GM23338 (cell line): Measurements from ENCODE around the gene LRRC2. TPM values are rescaled to one million over a fixed set of nuclear protein-coding genes. Genes with fewer than 3 reads are reported as not detected.
A peak's percentile ranks its signal among the peaks of the same experiment; 100 is the strongest.

Source experiments
- ATAC-seq: fragments of 200-7000 bp; cut with Tn5 transposase; 3 replicates; pipeline ENCODE4 v1.9.1; 2020
- DNase-seq: peaks from one replicate; pipeline ENCODE4 v3.0.0-alpha.2; 2015; ENCODE audit warnings: low spot score
- H2AFZ ChIP-seq: fragments of 200-600 bp; sonication (generic); 2 replicates; pipeline ENCODE4 v1.8.0; 2016; ENCODE audit warnings: antibody characterized with exemption, mild to moderate bottlenecking, moderate library complexity
- H3F3A ChIP-seq: fragments of 200-600 bp; sonication (generic); replicated peaks from 2 replicates; pipeline ENCODE4 v1.8.0; 2017; ENCODE audit warnings: antibody characterized with exemption, mixed run types, low read depth
- H3K27ac ChIP-seq: fragments of 200-600 bp; sonication (generic); 2 replicates; pipeline ENCODE4 v1.6.1; 2016; ENCODE audit warnings: low read depth
- H3K27me3 ChIP-seq: fragments of 200-600 bp; sonication (generic); 2 replicates; pipeline ENCODE4 v1.8.0; 2016; ENCODE audit warnings: mild to moderate bottlenecking, mixed run types, moderate library complexity; ENCODE audit not compliant: insufficient read depth
- H3K36me3 ChIP-seq: fragments of 200-600 bp; sonication (generic); 2 replicates; pipeline ENCODE4 v1.8.0; 2016; ENCODE audit warnings: mild to moderate bottlenecking; ENCODE audit not compliant: insufficient read depth
- H3K4me1 ChIP-seq: fragments of 200-600 bp; sonication (generic); 2 replicates; pipeline ENCODE4 v1.8.0; 2016; ENCODE audit warnings: mild to moderate bottlenecking, moderate library complexity; ENCODE audit not compliant: insufficient read depth
- H3K4me2 ChIP-seq: fragments of 200-600 bp; sonication (generic); 2 replicates; pipeline ENCODE4 v1.7.1; 2017; ENCODE audit warnings: mixed run types
- H3K4me3 ChIP-seq: fragments of 200-600 bp; sonication (generic); 2 replicates; pipeline ENCODE4 v1.6.1; 2016; ENCODE audit warnings: mixed run types
- H3K79me2 ChIP-seq: fragments of 200-600 bp; sonication (generic); replicated peaks from 2 replicates; pipeline ENCODE4 v1.8.0; 2017; ENCODE audit warnings: mild to moderate bottlenecking; ENCODE audit not compliant: insufficient read depth
- H3K9me2 ChIP-seq: fragments of 200-600 bp; sonication (generic); 2 replicates; pipeline ENCODE4 v1.8.0; 2017; ENCODE audit not compliant: insufficient read depth
- H4K20me1 ChIP-seq: fragments of 200-600 bp; sonication (generic); replicated peaks from 2 replicates; pipeline ENCODE4 v1.8.0; 2017; ENCODE audit warnings: mild to moderate bottlenecking; ENCODE audit not compliant: insufficient read depth
- H3K27ac Mint-ChIP-seq: 2 replicates; pipeline ENCODE4 v1.8.0; 2020; ENCODE audit warnings: inconsistent platforms, mild to moderate bottlenecking, moderate library complexity, mixed read lengths
- H3K27me3 Mint-ChIP-seq: 3 replicates; pipeline ENCODE4 v1.8.0; 2022; ENCODE audit warnings: low read depth, mild to moderate bottlenecking, moderate library complexity, mixed read lengths, inconsistent platforms; ENCODE audit not compliant: insufficient read depth, poor library complexity
- H3K36me3 Mint-ChIP-seq: 3 replicates; pipeline ENCODE4 v1.8.0; 2021; ENCODE audit warnings: low read depth, mild to moderate bottlenecking, inconsistent platforms, moderate library complexity, mixed read lengths
- H3K4me1 Mint-ChIP-seq: 3 replicates; pipeline ENCODE4 v1.8.0; 2020; ENCODE audit warnings: mild to moderate bottlenecking, inconsistent platforms, mixed read lengths
- H3K4me3 Mint-ChIP-seq: 3 replicates; pipeline ENCODE4 v1.8.0; 2021; ENCODE audit warnings: moderate library complexity, mild to moderate bottlenecking, inconsistent platforms, mixed read lengths
- H3K9me3 Mint-ChIP-seq: 3 replicates; pipeline ENCODE4 v1.8.0; 2020; ENCODE audit warnings: moderate library complexity, mild to moderate bottlenecking, inconsistent platforms, mixed read lengths
- CREB1 ChIP-seq: fragments of 250-450 bp; sonication (Bioruptor Pico); IDR thresholded peaks from 2 replicates; pipeline ENCODE4 v1.5.0; 2020; ENCODE audit warnings: low read depth, mild to moderate bottlenecking, moderate library complexity
- EZH2phosphoT487 ChIP-seq: fragments of 200-600 bp; sonication (generic); IDR thresholded peaks from one replicate; pipeline ENCODE4 v1.8.1; 2018; ENCODE audit warnings: antibody characterized with exemption; ENCODE audit not compliant: unreplicated experiment
- JUNB ChIP-seq: IDR thresholded peaks from one replicate; pipeline ENCODE4 v1.6.1; 2016; ENCODE audit warnings: antibody characterized with exemption; ENCODE audit not compliant: unreplicated experiment
- STAT1 ChIP-seq: IDR thresholded peaks from one replicate; pipeline ENCODE4 v1.6.1; 2016; ENCODE audit warnings: antibody characterized with exemption; ENCODE audit not compliant: unreplicated experiment
- ZNF331 ChIP-seq: fragments of 250-450 bp; sonication (Bioruptor Pico); IDR thresholded peaks from 2 replicates; pipeline ENCODE4 v1.5.0; 2020; ENCODE audit warnings: low read depth, mild to moderate bottlenecking, moderate library complexity
- polyA plus RNA-seq: library from polyadenylated mRNA; unstranded; fragments of >200 nt; fragmentation: Nextera tagmentation; extraction: Ambion mirVana; gene quantifications from 2 replicates; pipeline ENCODE4 v1.2.1, GENCODE V29; 2016
- total RNA-seq: library from RNA; depleted of rRNA; stranded (reverse); fragments of >200 nt; shearing (Covaris generic); gene quantifications from 2 replicates; pipeline ENCODE4 v1.2.3, GENCODE V29; 2014
- TF ChIP-seq, protein P1 (sequence below), 2 experiments: fragments of 200-600 bp in 1 of 2; sonication (generic) in 1 of 2; conservative IDR thresholded peaks; 2 replicates each; pipeline versions ENCODE4 v1.5.1 to v1.6.1; 2016 to 2017; ENCODE audit warnings: antibody characterized with exemption in 2 of 2, low read depth in 2 of 2, mild to moderate bottlenecking in 2 of 2, moderate library complexity in 1 of 2
- TF ChIP-seq, protein P2 (sequence below): IDR thresholded peaks from one replicate; pipeline ENCODE4 v1.6.1; 2018; ENCODE audit warnings: antibody characterized with exemption; ENCODE audit not compliant: unreplicated experiment

LRRC2 gene
- total and polyA plus RNA-seq, 2 experiments from 2014 or later, result 6.5 to 7.1 TPM

DNA sequence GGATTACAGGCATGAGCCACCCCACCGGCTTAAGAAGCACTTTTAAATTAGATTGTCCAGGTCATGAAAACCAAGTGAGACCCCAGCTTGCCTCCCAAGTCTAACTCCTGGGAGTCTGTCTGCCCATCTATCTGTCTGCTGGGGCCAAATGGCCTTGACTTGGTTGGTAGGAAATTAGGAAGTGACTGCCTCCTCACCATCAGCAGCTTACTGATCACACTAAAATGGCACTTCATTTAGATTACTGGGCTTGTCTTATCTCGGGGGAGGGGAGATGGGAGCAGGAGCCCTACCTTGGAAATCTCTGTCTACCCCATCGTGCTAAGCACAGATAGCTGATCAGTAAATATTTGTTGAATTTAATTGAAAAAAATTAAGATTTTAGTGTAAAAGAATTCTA lies 5.6 kb upstream of the LRRC2 start:
- DNase-seq, result no peak
- peaks cover 47% of the 10 kb centered on the region for H3K4me1 Mint-ChIP-seq

DNA sequence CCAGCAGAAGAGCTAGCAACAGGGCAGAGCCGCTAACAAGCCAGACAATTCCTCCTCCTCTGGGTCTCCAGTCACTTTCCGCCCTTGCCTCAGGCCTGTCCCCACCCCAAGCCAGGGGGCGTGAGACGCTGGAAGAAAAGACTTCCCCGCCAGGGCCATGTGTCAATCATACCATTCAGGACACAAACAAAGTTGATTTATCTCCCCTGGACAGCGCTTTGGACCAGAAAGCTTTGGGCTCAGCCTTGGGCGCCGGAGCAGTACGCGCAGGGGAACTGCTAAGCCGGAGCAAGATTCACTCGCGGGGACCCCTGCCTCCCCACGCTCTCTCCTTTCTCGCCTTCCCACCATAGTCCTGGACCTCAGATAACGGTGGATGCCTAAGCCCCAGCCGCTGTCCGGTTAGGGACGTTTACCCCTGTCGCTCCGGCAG lies 479 bp downstream of the LRRC2 start:
- H3K27me3 ChIP-seq, result no peaks in the 10 kb centered on the region
- peaks cover 11% of the 10 kb centered on the region; the same call in 1 of the 2 replicates for H3F3A ChIP-seq
- H3K27ac ChIP-seq, result peak overlapping the region; percentile 74
- 0 out of 2 replicates have a peak overlapping the region, but pooled peaks have one; percentile 34 for H3K27ac Mint-ChIP-seq
- peak overlapping the region; percentile 56 for H3K4me3 ChIP-seq
- peaks cover 39% of the 10 kb centered on the region for H3K9me3 Mint-ChIP-seq
- peaks cover 7% of the 10 kb centered on the region for H3K36me3 ChIP-seq
- TF ChIP-seq ZNF331 (CRISPR knock-in tag), result no peak
- TF ChIP-seq, protein P1, sequence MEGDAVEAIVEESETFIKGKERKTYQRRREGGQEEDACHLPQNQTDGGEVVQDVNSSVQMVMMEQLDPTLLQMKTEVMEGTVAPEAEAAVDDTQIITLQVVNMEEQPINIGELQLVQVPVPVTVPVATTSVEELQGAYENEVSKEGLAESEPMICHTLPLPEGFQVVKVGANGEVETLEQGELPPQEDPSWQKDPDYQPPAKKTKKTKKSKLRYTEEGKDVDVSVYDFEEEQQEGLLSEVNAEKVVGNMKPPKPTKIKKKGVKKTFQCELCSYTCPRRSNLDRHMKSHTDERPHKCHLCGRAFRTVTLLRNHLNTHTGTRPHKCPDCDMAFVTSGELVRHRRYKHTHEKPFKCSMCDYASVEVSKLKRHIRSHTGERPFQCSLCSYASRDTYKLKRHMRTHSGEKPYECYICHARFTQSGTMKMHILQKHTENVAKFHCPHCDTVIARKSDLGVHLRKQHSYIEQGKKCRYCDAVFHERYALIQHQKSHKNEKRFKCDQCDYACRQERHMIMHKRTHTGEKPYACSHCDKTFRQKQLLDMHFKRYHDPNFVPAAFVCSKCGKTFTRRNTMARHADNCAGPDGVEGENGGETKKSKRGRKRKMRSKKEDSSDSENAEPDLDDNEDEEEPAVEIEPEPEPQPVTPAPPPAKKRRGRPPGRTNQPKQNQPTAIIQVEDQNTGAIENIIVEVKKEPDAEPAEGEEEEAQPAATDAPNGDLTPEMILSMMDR (conservative IDR thresholded peaks at IDR 0.05; ENCODE audit: low read depth in 2 of 2), result peak; percentile 16 to 46; a peak in 2 of 4 replicates
- peak overlapping the region; percentile 82 for H3K4me2 ChIP-seq
- H4K20me1 ChIP-seq, result no peaks in the 10 kb centered on the region
- H3K27me3 Mint-ChIP-seq, result peaks cover 19% of the 10 kb centered on the region
- ATAC-seq (peak; percentile 73), DNase-seq (peak; percentile 80)
- no peaks in the 10 kb centered on the region for H3K9me2 ChIP-seq
- peaks cover 36% of the 10 kb centered on the region for H3K36me3 Mint-ChIP-seq
- peak overlapping the region; percentile 71 for H3K4me3 Mint-ChIP-seq
- H2AFZ ChIP-seq, result peak overlapping the region; percentile 80
- H3K4me1 Mint-ChIP-seq, result peaks cover 51% of the 10 kb centered on the region
- peaks cover 9% of the 10 kb centered on the region for H3K79me2 ChIP-seq
- peaks cover 44% of the 10 kb centered on the region for H3K4me1 ChIP-seq

More for the DNA sequence above, 5.6 kb upstream of the LRRC2 start:
- TF ChIP-seq STAT1, result no peak
- Mint-ChIP-seq H3K36me3 (peaks cover 17% of the 10 kb centered on the region; the same call in 2 of the 3 replicates), H3K4me3 (no peak overlapping the region; the same call in 2 of the 3 replicates), H3K9me3 (peaks cover 28% of the 10 kb centered on the region), H3K27ac (0 out of 2 replicates have a peak overlapping the region, but pooled peaks have one; percentile 24), H3K27me3 (peaks cover 6% of the 10 kb centered on the region)
- H3K79me2 ChIP-seq, result no peaks in the 10 kb centered on the region
- ATAC-seq, result no peak
- H3K27ac ChIP-seq, result peak overlapping the region; percentile 99; the same call in 1 of the 2 replicates
- no peak overlapping the region for H3K4me3 ChIP-seq
- H2AFZ ChIP-seq, result no peak overlapping the region
- H3F3A ChIP-seq, result peaks cover 13% of the 10 kb centered on the region; the same call in 1 of the 2 replicates
- no peak overlapping the region for H3K4me2 ChIP-seq
- H3K4me1 ChIP-seq, result peaks cover 31% of the 10 kb centered on the region
- H3K9me2 ChIP-seq, result no peaks in the 10 kb centered on the region
- no peaks in the 10 kb centered on the region for H3K27me3 ChIP-seq
- H4K20me1 ChIP-seq, result no peaks in the 10 kb centered on the region
- H3K36me3 ChIP-seq, result no peaks in the 10 kb centered on the region

- Histone ChIP-seq H3K27me3 (no peaks in the 10 kb centered on the region), H3K9me2 (no peaks in the 10 kb centered on the region), H3F3A (peaks cover 11% of the 10 kb centered on the region; the same call in 1 of the 2 replicates), H3K4me2 (peak overlapping the region; percentile 82), H3K79me2 (peaks cover 9% of the 10 kb centered on the region), H2AFZ (no peak overlapping the region), H3K36me3 (peaks cover 7% of the 10 kb centered on the region), H3K4me1 (peaks cover 49% of the 10 kb centered on the region), H3K4me3 (peak overlapping the region; percentile 56), H4K20me1 (no peaks in the 10 kb centered on the region), H3K27ac (0 out of 2 replicates have a peak overlapping the region, but pooled peaks have one; percentile 74)
- Mint-ChIP-seq H3K36me3 (peaks cover 31% of the 10 kb centered on the region), H3K4me1 (peaks cover 57% of the 10 kb centered on the region), H3K4me3 (peak overlapping the region; percentile 71), H3K27ac (0 out of 2 replicates have a peak overlapping the region, but pooled peaks have one; percentile 34), H3K9me3 (peaks cover 34% of the 10 kb centered on the region), H3K27me3 (peaks cover 19% of the 10 kb centered on the region)
- DNase-seq, result no peak
- ATAC-seq, result no peak
- TF ChIP-seq EZH2phosphoT487 (no peak), JUNB (no peak), CREB1 (CRISPR knock-in tag) (no peak)
- TF ChIP-seq, protein P2, sequence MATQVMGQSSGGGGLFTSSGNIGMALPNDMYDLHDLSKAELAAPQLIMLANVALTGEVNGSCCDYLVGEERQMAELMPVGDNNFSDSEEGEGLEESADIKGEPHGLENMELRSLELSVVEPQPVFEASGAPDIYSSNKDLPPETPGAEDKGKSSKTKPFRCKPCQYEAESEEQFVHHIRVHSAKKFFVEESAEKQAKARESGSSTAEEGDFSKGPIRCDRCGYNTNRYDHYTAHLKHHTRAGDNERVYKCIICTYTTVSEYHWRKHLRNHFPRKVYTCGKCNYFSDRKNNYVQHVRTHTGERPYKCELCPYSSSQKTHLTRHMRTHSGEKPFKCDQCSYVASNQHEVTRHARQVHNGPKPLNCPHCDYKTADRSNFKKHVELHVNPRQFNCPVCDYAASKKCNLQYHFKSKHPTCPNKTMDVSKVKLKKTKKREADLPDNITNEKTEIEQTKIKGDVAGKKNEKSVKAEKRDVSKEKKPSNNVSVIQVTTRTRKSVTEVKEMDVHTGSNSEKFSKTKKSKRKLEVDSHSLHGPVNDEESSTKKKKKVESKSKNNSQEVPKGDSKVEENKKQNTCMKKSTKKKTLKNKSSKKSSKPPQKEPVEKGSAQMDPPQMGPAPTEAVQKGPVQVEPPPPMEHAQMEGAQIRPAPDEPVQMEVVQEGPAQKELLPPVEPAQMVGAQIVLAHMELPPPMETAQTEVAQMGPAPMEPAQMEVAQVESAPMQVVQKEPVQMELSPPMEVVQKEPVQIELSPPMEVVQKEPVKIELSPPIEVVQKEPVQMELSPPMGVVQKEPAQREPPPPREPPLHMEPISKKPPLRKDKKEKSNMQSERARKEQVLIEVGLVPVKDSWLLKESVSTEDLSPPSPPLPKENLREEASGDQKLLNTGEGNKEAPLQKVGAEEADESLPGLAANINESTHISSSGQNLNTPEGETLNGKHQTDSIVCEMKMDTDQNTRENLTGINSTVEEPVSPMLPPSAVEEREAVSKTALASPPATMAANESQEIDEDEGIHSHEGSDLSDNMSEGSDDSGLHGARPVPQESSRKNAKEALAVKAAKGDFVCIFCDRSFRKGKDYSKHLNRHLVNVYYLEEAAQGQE, result no peak
Observed at GRCh38 chr3:46565077-46565476, 1.0 kb downstream of the LRRC2 start.
